ENCODE measurements around the gene OR13F1.
"Not testable (repeated sequence)": the region's sequence is repeated elsewhere in the genome, so short reads cannot be mapped to it uniquely, and the experiment has no call there.

OR13F1 gene, protein sequence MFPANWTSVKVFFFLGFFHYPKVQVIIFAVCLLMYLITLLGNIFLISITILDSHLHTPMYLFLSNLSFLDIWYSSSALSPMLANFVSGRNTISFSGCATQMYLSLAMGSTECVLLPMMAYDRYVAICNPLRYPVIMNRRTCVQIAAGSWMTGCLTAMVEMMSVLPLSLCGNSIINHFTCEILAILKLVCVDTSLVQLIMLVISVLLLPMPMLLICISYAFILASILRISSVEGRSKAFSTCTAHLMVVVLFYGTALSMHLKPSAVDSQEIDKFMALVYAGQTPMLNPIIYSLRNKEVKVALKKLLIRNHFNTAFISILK

DNA sequence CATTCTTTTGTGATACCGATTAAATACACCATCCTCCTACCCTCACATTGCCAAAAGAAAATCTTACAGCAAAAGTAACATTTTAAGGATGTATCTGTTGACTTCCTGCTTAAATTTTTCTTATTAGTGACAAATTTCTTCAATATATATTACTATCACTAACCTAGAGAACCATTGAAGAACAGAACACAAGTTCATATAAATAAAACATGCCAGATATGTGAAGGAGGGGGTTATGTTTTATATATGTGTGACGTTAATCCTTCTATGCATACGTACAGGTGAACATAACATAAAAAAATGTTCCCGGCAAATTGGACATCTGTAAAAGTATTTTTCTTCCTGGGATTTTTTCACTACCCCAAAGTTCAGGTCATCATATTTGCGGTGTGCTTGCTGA, at the start of gene OR13F1:
Gene OR13F1, plus strand, starts transcription at position 301 of the 400 bp plus-strand sequence. Its CDS starts 0 bp downstream, at position 301.
- no peak for DNase-seq (ENCODE audit: low spot score)

DNA sequence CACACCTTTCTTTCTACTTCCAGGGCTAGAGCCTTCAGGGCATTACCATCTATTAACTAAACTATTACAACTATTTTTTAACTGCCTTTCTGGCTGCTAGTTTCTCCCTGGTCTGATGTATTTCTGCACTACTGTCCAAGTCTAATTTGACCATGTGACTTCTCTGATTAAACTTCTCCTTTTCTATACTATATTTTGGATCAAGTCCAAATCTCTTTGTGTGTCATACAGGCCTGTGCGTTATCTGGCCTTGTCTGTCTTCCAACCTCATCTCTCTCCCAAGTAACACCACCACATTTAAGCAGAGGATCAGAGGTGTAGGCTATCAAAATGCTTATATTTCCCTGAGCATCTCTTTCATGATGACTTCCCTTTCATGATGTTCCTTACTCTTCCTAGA, 47.2 kb upstream of the OR13F1 start:
- DNase-seq (ENCODE audit: low spot score): no peak

DNA sequence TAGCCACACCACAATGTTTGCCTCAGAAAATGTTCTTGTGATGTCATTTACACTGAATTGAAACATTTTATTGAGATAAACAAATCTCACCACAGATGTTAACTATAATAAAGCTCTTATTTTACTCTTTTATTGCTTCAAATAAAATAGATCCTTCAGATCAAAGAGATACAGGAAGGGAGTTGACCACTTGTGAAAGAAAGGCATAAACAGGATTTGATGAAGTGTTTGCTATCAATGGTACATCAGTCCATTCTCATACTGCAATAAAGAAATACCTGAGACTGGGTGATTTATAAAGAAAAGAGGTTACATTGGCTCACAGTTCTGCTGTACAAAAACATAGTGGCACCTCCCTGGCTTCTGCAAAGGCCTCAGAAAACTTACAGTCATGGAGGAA, 40.2 kb upstream of the OR13F1 start:
- DNase-seq (ENCODE audit: low spot score): no peak

DNA sequence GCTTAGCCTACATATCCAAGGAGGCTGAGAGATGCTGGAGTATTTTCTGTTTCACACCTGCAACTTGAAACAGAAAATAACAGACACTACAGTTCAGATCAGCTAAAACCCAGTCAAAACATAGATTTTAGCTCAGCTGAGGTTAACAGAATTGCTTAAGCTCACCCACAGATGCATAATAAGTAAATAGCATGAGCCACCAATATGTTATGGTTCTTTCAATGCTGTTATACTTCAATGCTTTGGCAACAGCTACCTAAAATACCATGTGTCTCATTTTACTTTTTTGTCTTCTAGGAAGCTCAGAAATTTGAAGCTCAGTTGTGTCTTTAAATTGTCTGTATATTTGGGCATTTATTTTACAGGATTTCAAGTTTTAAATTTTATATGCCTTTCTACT, 35.8 kb upstream of the OR13F1 start:
- DNase-seq (ENCODE audit: low spot score): no peak

DNA sequence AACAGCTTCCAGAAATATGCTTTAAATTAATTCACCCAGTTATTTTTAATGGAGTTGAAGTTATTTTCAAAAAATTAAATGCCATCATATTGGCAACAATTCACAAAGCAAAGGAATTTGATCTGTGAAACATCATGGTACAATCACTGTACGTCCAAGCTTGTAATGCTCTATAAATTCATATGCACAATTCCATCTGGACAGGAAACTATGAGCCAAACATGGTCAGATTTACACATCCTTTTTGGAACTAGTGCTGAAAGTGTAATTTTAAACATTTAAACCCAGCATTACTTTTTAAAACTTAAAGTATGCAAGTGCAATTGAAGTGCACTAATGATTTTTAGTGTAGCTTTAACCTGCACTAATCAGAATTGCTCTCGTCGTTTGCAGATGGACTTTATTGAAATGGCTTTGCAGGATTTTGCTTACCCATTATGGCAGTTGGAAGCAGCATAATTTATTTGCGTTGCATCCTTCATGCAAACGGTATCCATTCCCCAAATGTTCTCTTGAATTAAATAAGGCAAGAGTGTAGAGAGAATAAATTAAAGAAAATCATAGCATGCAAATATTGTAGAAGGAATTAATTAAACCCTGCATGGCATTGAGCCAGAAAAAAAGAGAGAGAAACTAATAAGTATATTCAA, 21.0 kb upstream of the OR13F1 start:
- no peak for DNase-seq (ENCODE audit: low spot score)

DNA sequence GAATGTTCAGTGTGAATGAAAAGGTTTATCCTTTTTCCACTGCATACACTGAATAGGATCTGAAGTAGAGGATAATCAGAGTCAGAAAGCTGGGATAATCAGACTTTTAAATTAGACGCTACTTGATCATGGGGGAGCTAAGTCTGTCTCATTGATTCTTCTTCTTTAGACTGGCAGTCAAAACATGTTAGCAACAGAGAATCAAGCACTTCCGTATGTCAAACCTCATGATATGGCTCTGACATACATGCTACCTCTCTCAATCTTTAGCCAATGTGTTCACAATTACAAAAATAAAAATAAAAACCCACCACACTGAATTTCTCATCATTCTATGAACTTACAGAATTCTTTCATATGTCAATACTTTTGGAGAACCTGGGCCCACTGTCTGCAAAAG, 19.0 kb upstream of the OR13F1 start:
- DNase-seq (ENCODE audit: low spot score): no peak

DNA sequence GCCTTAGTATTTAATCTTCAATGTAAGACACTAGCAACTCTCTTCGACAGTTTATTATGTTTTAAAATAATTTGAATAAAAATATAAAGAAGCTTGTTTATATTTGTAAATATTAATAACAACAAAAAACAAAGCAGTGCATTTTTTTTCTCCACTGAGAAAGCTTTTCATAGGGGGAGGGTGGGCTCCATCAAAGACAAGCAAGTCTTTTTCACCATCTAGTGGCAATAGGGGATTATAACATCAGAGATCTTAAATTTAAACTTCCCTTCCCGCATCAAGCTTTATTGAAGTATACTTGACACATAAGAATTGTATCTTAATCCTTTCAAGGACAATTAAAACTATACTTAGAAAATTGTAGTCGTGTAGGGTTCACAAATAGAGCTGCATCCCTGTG, 9.3 kb upstream of the OR13F1 start:
- DNase-seq (ENCODE audit: low spot score): no peak

DNA sequence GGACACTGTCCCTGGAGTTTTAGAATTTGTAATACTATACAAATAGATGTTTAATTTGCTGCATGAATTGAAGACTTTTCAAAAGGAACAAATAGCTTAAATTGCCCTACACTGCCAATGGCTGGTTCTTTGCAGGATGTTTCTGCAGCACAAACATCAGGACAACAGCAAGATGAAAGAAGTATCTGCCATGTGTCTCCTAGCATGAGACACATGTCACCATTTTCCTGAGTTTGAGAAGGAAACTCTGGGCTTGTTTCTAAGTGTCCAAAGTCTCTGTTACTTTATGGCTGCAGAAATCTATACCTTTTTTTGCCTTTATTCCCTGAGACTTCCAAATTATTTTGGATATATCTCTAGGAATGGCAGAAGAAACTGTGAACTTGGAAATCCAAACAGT, 623 bp upstream of the OR13F1 start:
- DNase-seq (ENCODE audit: low spot score): no peak

DNA sequence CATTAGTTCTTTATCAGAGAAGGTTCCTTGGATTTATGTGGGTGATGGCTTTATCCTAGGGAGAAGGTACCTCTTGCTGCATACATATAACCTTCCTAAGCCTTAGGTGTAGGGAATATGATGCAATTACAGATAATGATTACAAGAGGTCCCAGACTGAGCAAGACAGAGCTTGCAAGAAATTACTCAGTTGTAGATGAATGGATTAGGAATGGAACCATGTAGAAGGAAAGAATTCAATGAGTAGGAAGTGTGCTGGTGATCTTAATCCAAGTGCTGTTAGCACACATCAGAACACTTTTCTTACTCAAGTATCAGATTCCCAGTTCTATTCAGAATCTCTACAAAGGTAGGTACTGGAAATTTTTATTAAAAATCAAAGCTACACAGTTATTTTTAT, 2.5 kb downstream of the OR13F1 start:
- DNase-seq (ENCODE audit: low spot score): no peak

DNA sequence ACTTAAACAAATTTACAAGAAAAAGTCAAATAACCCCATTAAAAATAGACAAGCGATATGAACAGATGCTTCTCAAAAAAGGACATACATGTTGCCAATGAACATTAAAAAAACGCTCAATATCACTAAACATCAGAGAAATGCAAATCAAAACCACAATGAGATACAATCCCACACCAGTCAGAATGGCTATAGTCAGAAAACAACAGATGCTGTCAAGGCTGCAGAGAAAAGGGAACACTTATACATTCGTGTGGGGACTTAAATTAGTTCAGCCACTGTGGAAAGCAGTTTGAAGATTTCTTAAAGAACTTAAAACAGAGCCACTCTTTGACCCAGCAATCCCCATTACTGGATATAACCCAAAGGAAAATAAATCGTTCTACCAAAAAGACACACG, 10.8 kb downstream of the OR13F1 start:
- DNase-seq (ENCODE audit: low spot score): no peak

DNA sequence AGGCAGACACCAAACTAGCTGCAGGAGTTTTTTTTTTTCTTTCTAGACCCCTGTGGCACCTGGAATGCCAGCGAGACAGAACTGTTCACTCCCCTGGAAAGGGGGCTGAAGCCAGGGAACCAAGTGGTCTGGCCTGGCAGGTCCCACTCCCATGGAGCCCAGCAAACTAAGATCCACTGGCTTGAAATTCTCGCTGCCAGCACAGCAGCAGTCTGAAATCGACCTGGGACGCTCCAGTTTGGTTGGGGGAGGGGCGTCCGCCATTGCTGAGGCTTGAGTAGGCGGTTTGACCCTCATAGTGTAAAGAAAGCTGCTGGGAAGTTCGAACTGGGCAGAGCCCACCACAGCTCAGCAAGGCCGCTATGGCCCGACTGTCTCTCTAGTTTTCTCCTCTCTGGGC, 16.2 kb downstream of the OR13F1 start:
- DNase-seq (ENCODE audit: low spot score): not testable (repeated sequence)

DNA sequence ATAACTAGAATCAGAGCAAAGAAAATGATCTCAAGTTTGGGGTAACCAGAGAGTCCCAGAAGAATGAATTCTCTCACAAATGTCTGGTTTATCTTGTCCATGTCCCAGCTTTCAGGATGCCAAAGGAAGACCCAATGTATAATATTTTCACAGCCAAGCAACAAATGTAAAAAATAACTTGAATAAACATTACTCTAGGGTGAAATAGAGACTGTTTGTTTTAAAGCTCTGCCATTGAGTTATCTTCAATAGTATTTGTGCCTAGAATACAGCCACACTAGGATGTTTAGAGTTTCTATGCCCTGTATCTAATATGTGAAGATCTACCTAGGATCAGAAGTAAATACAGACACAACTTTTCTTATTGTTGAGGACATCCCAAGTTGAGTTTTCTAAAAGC, 23.0 kb downstream of the OR13F1 start, which contains the start of gene OR13C4:
Gene OR13C4, minus strand, starts transcription at position 101 of the 400 bp plus-strand sequence. Its CDS starts 0 bp downstream, at position 101.
- DNase-seq (ENCODE audit: low spot score): no peak

DNA sequence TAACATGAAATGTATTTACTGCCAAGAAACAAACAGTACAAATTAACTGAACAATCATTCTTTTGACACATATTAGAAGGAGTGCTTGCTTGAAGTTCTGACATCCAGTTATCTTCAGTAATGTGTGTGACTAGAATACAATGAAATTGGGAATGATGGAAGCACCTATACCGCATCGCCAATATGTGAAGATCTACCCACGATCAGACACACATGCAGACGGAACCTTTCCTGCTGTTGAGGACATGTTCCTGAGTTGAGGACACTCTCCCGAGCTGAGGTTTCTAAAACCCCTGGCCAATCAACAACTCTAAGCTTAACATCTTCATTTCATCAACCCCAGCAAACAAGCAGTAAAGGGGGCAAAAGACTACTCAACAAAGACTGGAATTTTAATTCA, 32.7 kb downstream of the OR13F1 start, which contains the start of gene OR13C3:
Gene OR13C3, minus strand, starts transcription at position 101 of the 400 bp plus-strand sequence. CDS start 133 bp downstream, outside the sequence.
- no peak for DNase-seq (ENCODE audit: low spot score)

DNA sequence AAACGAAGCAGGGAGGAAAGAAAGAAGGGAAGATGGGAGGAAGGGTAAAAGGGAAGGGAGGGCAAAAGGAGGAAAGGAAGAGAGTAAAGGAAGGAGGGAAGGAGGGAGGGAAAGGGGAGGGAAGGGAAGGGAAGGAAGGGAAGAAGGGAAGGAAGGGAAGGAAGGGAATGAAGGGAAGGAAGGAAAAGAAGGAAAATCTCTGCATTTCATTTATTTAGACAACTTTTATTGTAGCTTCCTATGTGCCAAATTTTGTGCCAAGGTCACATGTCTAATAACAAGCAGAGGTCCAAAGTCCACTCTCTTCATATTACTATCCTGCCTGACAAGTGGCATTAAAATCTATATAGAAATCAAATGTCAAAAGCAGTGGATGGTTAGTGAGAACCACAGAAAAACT, 35.2 kb downstream of the OR13F1 start:
- DNase-seq (ENCODE audit: low spot score): no peak

DNA sequence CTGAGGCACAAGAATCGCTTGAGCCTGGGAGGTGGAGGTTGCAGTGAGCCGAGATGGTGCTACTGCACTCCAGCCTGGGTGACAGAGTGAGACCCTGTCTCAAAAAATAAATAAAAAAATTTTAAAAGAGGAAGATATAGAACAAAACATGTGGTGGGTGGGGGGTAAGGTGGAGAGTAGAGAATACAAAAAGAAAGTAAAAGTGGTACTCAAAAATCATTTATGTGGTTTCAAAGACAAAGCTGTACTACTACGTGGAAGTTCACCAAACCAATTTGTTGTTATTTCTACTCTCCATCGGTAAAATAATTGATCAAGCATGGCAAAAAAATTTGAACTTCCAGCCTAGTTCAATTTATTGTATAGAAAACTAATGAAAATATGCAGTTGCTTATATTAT, 40.6 kb downstream of the OR13F1 start:
- no peak for DNase-seq (ENCODE audit: low spot score)

DNA sequence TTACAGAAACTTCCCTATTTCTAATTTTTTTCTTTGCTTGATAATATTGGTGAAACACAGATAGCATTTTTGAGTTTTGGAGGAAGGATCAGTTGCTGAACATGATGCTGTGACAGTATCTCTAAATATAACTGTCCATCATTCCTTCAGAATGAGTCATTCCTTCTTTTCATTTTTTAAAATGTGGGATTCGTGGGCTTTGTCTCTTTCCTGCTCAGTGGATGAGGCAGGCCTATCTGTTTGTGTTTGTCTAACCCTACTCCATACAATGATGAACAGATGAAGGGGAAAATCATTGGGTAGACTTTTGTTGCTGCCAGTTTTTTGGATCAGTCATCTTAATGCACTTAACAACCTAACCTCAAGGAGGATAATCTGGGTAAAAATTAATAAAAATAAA, 49.2 kb downstream of the OR13F1 start:
- no peak for DNase-seq (ENCODE audit: low spot score)

Measured in CD4-positive, alpha-beta T cell treated with Interleukin-15 for 4 hours (primary cell).